Measurements from ENCODE around the gene CLK2. TPM values are rescaled to one million over a fixed set of nuclear protein-coding genes. Genes with fewer than 3 reads are reported as not detected.
A peak's percentile ranks its signal among the peaks of the same experiment; 100 is the strongest.

Gene CLK2
- total and polyA plus RNA-seq, 9 of the 15 experiments (the other 6 are each of a cell fraction or from before 2014, with no cell fraction given) = 13.5 to 81.4 (median 39.6) TPM

- peaks cover 14 to 41% of the 10 kb centered on the region in 2 experiments; a peak in 4 of 5 replicates for H3K4me1 ChIP-seq (replicated peaks in 1 of 2; ENCODE audit: control insufficient read depth in 2 of 2, insufficient read depth in 2 of 2, low read length in 2 of 2)
- POLR2A ChIA-PET = interaction anchor here (0.6 to 1.3 kb wide), 6 partner anchors 13 to 275 kb away, joined by 3 to 7 read pairs (median 4); partner anchors contain the start of genes CLK2 and HCN3
- no TSS peak for BruUV-seq (replicated peaks)
- TF ChIP-seq ZNF398 (CRISPR knock-in tag; IDR thresholded peaks at IDR 0.05) = no peak
- TF ChIP-seq ZBTB7A (IDR thresholded peaks at IDR 0.05; ENCODE audit: borderline replicate concordance, control insufficient read depth, low read depth, low read length) = no peak
- TF ChIP-seq KHSRP (IDR thresholded peaks at IDR 0.05) = no peak
- TF ChIP-seq SP1 (CRISPR knock-in tag; IDR thresholded peaks at IDR 0.05) = no peak
- no peak for TF ChIP-seq NFE2 (IDR thresholded peaks at IDR 0.05; ENCODE audit: low read depth)
- TF ChIP-seq POU5F1 (IDR thresholded peaks at IDR 0.05; ENCODE audit: borderline replicate concordance, low read depth, low read length, partially characterized antibody) = no peak
- TF ChIP-seq NCOA4 (IDR thresholded peaks at IDR 0.05; ENCODE audit: partially characterized antibody) = no peak
- no peak for TF ChIP-seq PKNOX1 (IDR thresholded peaks at IDR 0.05)
- no peak for TF ChIP-seq TAF15 (IDR thresholded peaks at IDR 0.05; ENCODE audit: low read depth, low read length)
- TF ChIP-seq MLLT1 (IDR thresholded peaks at IDR 0.05) = no peak
- TF ChIP-seq ZNF395 (CRISPR knock-in tag; IDR thresholded peaks at IDR 0.05) = no peak
- no peak for TF ChIP-seq BMI1 (IDR thresholded peaks at IDR 0.05; ENCODE audit: low read length)
- no peak for TF ChIP-seq ZNF696 (CRISPR knock-in tag; conservative IDR thresholded peaks at IDR 0.05)
- no peak for TF ChIP-seq ZNF707 (CRISPR knock-in tag; conservative IDR thresholded peaks at IDR 0.05)
- no peak for TF ChIP-seq LEF1 (IDR thresholded peaks at IDR 0.05)
- no peak for TF ChIP-seq HMGN3 (IDR thresholded peaks at IDR 0.05; ENCODE audit: borderline replicate concordance, extremely low read depth, insufficient read length, low read depth, low read length)
Observed at GRCh38 chr1:155247667-155248553, 25.4 kb downstream of the CLK2 start.

More at GRCh38 chr1:155247667-155248553, 25.4 kb downstream of the CLK2 start:
- Histone ChIP-seq H2AFZ (ENCODE audit: low read depth, low read length) (no peak overlapping the region), H3K4me3 (no peak overlapping the region), H3K79me2 (ENCODE audit: control insufficient read depth, insufficient read depth, low read length) (peaks cover 12% of the 10 kb centered on the region; the same call in 2 of the 3 replicates), H3K27ac (ENCODE audit: extremely low read depth, low read depth, low read length) (no peak overlapping the region), H4K20me1 (replicated peaks; ENCODE audit: control insufficient read depth, insufficient read depth, low read length) (no peaks in the 10 kb centered on the region), H3K36me3 (ENCODE audit: control insufficient read depth, insufficient read depth, low read length) (peaks cover 25% of the 10 kb centered on the region; the same call in 2 of the 3 replicates), H3K9ac (ENCODE audit: insufficient read depth in 1 of 2, low read depth in 2 of 2, low read length in 2 of 2) (0 out of 4 replicates have a peak overlapping the region, but pooled peaks of 1 of the 2 experiments have one; percentile 12), H3K4me2 (ENCODE audit: insufficient read depth, low read length) (no peak overlapping the region), H3K9me3 (replicated peaks; ENCODE audit: control insufficient read depth, insufficient read depth, low read depth, low read length) (no peaks in the 10 kb centered on the region), H3K27me3 (ENCODE audit: control insufficient read depth in 2 of 2, insufficient read depth in 2 of 2, low read length in 2 of 2) (no peaks in the 10 kb centered on the region), H3K9me1 (ENCODE audit: control insufficient read depth, insufficient read depth, low read length) (no peaks in the 10 kb centered on the region)
- intact Hi-C loops (cut with micrococcal nuclease) = no loop called here
- ATAC-seq (no peak), DNase-seq (ENCODE audit: extremely low read depth in 1 of 4, low spot score in 3 of 4) (no peak), FAIRE-seq (no peak)
- CTCF ChIA-PET (ENCODE audit: low intra/inter-chr PET ratio) = no interaction called here
- 85% methylated on average over 18 of the region's 26 CpGs for WGBS (ENCODE audit: insufficient coverage, low coverage, missing lambda C conversion rate)
- in situ Hi-C loops (cut with MboI) = no loop called here
